SIG-M5 treated with dmso at 0.1 percent for 504 hours (cell line): ENCODE data around the gene PTPMT1.
"Not testable (repeated sequence)": the region's sequence is repeated elsewhere in the genome, so short reads cannot be mapped to it uniquely, and the experiment has no call there.

ENCODE experiments used
- DNase-seq: peaks from one replicate; lab custom pipeline; 2025; ENCODE audit not compliant: unreplicated experiment; lab: John Stamatoyannopoulos, UW

The PTPMT1 gene

DNA sequence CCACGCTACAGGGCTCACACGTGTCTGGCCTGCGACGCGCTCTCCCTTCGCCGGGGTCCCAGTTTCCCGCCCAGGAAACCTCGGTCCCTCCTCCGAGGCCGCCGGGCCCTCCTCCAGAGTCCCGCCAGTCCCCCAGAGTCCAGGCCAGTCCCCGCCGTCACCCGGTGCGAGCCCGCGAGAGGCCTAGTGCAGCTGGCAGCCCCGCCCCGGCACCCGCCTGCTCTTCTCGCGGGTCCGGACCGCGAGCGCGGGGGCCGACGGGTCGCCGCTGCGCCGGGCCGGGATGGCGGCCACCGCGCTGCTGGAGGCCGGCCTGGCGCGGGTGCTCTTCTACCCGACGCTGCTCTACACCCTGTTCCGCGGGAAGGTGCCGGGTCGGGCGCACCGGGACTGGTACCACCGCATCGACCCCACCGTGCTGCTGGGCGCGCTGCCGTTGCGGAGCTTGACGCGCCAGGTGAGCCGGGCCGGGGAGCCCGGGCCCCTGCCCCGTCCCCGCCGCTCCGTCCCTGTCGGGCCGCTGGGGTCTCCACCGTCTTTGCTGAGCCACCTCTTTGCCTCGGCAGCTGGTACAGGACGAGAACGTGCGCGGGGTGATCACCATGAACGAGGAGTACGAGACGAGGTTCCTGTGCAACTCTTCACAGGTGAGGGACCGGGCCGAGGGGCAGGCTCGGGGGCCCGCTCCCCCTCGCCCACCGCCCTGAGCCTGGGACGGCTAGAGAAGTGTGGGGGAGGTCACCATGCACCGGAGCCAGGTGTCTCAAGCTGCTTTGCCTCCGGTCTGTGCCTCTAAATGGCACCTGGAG is at the start of gene PTPMT1:
Gene PTPMT1 (plus strand): TSS at position 260 of the 809 bp plus-strand sequence. CDS start 24 bp downstream, at position 284.
- peak; percentile 45 for DNase-seq

- DNase-seq, result no peak
Observed at GRCh38 chr11:47516155-47516554, 49.2 kb upstream of the PTPMT1 start.

DNA sequence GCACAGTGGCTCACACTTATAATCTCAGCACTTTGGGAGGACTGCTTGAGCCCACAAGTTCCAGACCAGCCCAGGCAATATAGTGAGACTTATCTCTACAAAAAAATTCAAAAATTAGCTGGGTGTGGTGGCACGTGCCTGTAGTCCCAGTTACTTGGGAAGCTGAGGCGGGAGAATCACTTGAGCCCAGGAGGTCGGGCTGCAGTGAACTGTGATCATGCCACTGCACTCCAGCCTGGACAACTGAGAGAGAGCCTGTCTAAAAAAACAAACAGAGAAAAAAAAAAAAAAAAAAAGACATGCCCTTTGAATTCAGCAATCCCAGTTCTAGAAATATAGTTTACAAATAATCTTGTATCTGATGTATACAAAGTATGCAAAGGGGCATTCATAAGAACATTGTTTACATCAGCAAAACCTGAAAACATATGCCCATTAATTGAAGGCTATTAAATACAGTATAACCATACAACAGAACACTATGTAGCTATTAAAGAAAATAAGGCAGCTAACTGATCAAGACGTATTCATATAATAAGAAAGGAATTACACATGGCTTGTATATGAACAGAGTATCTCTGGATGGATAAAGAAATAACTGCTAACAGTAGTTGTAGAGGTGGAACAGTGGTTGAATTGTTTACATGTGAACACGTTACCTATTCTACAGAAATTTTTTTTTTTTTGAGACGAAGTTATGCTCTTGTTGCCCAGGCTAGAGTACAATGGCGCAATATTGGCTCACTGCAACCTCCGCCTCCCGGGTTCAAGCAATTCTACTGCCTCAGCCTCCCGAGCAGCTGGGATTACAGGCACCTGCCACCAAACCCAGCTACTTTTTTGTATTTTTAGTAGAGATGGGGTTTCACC is 48.2 kb upstream of the PTPMT1 start:
- no peak for DNase-seq

GRCh38 chr11:47518212-47518964 is 47.0 kb upstream of the PTPMT1 start:
- no peak for DNase-seq

GRCh38 chr11:47523490-47524225 is 41.7 kb upstream of the PTPMT1 start:
- peak; percentile 33 for DNase-seq

DNA sequence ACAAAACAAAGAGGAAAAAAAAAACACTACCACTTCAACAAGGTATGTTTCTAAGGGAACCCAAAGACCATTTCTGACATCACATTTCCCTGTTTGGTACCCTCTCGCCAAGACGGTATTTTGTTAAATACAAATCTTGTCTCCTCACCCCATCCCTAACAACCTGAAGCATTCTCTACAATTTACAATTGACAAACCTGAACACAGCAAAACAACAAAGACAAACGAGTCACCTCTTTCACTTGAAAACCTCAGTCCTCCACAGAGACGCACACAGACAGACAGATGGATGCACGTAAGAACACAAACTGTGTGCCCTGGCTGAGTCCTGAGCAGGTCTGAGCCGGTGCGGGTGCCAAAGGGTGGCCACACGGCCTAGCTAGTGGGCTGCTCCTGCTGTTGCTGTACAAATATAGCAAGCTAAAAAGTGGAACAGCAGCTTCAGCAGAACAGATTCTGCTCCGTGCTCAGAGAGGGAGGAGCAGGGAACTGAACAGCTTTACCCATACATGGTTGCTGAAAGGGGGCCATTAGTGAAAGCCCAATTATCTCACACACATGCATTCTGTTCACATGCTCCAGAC is 41.0 kb upstream of the PTPMT1 start:
- no peak for DNase-seq

- not testable (repeated sequence) for DNase-seq
Observed at GRCh38 chr11:47526032-47526431, 39.4 kb upstream of the PTPMT1 start.

GRCh38 chr11:47527186-47527585 is 38.2 kb upstream of the PTPMT1 start:
- no peak for DNase-seq

- no peak for DNase-seq
Observed at GRCh38 chr11:47529951-47530350, 35.4 kb upstream of the PTPMT1 start.

- not testable (repeated sequence) for DNase-seq
Observed at GRCh38 chr11:47530721-47531120, 34.7 kb upstream of the PTPMT1 start.

- DNase-seq, result no peak
Observed at GRCh38 chr11:47531666-47532065, 33.7 kb upstream of the PTPMT1 start.

GRCh38 chr11:47532597-47533213 is 32.7 kb upstream of the PTPMT1 start:
- no peak for DNase-seq

DNA sequence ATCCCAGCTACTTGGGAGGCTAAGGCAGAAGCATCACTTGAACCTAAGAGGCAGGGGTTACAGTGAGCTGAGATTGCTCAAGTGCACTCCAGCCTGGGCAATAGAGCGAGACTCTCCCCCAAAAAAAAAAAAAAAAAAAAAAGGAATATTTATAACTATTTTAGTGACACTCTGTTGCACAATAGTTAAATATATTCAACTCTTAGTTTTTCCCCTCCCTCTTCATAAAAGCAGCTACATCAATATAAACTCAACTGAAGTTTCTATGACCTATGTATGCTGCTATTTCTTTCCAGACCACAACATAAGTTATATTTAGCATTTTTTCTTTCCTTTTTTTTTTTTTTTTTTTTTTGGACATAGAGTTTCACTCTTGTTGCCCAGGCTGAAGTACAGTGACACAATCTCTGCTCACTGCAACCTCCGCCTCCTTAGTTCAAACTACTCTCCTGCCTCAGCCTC is 31.7 kb upstream of the PTPMT1 start:
- peak; percentile 52 for DNase-seq

- DNase-seq, result no peak
Observed at GRCh38 chr11:47534704-47535251, 30.6 kb upstream of the PTPMT1 start.

DNA sequence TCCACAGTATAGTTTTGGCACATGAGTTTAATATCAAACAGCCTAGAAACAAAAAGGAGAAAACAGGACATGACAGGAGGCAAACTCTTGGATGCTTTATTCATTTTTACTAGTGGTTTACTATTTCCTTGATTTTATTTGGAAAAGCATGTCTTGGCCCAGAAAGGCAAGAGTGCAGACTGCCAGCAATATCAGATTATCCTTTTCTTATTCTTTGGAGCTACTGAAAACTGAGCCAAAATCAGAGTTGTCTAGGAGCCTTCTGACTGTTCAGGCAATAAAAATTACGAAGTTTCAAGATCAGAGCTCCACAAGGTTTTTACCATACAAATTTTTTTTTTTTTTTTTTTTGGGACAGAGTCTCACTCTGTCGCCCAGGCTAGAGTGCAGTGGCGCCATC is 28.5 kb upstream of the PTPMT1 start:
- DNase-seq, result no peak

- no peak for DNase-seq
Observed at GRCh38 chr11:47538741-47539565, 26.4 kb upstream of the PTPMT1 start.

GRCh38 chr11:47539681-47540039 is 25.7 kb upstream of the PTPMT1 start:
- DNase-seq, result no peak

DNA sequence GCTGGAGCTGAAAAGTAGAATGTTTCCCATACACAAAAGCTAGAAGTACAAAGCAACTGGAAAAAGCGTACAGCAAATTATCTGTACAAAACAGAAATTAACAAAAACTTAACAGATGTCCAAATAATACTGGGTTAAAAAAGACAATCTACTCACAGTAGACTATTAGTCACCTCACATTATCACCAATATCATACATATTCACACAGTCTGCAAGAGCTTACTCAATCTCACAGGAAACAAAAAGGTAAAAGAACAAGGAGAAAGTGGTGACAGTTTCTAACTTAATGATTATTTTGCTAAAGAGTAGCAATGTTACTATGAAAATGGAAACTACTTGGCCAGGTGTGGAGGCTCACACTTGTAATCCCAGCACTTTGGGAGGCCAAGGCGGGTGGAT is 24.3 kb upstream of the PTPMT1 start:
- DNase-seq, result no peak

GRCh38 chr11:47545298-47545697 is 20.1 kb upstream of the PTPMT1 start:
- DNase-seq, result no peak
